GM13977 (cell line): ENCODE results near the gene PRKCB.

ENCODE experiments used
- DNase-seq: peaks from one replicate; pipeline ENCODE4 v3.0.0; 2012; ENCODE audit warnings: low spot score
- CTCF ChIP-seq: IDR thresholded peaks from 2 replicates; pipeline ENCODE4 v1.5.1; 2012; ENCODE audit warnings: mild to moderate bottlenecking, control low read depth; ENCODE audit not compliant: insufficient read depth; ENCODE audit errors: extremely low read depth, missing control alignments
- in situ Hi-C: fragments of 300-500 bp; cut with MboI; formaldehyde crosslinking; loops from one replicate; pipeline ENCODE4 v1.12.0; 2022; ENCODE audit warnings: low sequenced_read_pairs, low pct_unique_long_range_greater_than_20kb, mixed read lengths, inconsistent platforms; ENCODE audit not compliant: unreplicated experiment

The PRKCB gene

DNA sequence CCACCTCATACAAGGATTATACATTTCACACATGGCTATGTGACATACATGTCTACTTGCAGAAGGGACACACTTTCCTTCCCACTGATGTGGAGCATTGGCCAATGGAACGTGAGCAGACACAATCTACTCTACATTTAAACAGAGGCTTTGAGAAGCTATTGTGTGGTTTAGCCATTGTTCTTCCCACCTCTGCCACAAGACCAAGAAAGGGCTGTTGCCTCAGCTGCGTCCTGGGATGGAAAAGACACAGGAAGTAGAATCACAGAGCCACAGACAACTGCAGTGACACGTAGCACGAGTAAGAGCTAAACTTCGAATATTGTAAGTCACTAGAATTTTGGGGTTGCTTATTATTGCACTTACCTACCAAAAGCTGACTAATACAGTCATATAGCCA, 33.3 kb downstream of the PRKCB start:
- no peak for DNase-seq
- no peak for TF ChIP-seq CTCF
- in situ Hi-C loops: no loop called here

DNA sequence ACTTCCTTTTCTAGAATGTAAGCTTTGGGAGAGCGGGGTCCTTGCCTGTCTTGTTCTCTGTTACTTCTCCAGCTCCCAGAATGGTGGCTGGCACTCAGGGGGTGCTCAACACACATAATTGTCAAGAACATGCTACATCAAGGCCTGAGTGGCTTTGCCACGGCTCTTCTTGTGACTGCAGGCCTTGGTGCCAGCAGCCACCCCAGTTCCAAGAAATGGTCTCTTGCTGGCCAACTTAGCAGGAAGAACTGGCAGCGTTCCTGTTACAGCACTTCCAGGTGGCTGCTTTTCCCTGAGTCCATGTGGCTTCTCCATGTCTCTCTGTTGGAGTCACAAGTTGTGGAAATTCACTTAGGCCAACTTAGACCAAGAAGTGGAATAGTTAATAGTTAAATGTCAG, 36.1 kb downstream of the PRKCB start:
- TF ChIP-seq CTCF: no peak
- in situ Hi-C loops: no loop called here
- no peak for DNase-seq

DNA sequence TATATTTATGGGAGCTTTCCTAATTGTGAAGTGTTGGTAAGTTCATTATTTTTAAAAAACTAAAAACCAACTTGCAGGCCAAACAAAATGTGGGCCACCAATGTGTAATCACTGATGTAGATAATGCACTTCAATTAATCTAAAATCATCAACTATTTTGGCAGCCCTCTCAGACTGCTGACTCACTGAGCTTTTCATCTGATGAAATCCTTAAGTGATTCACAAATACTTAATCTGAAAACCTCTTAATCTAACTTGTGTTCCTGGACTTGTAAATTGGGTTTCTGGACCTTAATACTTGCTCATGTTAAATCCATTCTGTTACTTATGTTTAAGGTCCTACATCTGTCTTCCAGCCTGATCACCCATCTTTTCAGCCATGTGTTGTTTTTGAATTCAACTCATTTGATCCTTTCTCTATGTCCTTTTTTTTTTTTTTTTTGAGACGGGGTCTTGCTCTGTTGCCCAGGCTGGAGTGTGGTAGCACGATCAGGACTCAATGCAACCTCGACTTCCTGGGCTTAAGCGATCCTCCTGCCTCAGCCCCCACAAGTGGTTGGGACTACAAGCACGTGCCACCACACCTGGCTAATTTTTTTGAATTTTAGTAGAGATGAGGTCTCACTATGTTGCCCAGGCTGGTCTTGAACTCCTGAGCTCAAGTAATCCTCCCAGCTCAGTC, 39.0 kb downstream of the PRKCB start:
- in situ Hi-C loops: no loop called here
- no peak for TF ChIP-seq CTCF
- no peak for DNase-seq

GRCh38 chr16:23876256-23876896, 40.6 kb downstream of the PRKCB start:
- in situ Hi-C loops: no loop called here
- no peak for DNase-seq
- no peak for TF ChIP-seq CTCF

GRCh38 chr16:23877107-23878070, 41.6 kb downstream of the PRKCB start:
- peak; percentile 59 for TF ChIP-seq CTCF
- no peak for DNase-seq
- in situ Hi-C loops: no loop called here

DNA sequence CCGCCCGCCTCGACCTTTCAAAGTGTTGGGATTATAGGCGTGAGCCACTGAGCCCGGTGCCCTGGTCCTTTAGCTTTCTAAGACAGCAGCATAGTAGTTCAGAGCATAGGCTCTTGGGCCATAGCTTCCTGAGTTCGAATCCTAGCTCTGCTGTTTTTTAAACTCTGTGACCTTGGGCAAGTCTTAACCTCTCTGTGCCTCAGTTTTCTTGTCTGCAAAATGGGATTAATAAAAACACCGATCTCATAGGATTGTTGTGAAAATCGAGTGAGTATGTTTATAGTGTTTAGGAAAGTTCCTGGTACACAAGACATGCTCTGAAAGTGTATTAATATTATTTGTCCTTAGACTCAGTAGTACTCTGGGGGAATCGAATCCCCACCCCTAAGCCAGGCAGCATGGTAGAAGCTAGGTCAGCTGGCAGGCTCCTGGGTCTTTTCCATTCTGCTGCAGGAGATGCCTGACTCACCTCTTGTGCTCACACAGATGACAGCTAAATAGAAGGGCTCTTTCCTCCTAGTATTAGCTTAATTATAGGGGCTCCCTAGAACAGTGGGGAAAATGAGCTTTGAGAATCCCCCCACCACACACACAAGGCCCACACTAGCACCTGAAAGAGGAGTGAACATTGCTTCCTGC, 44.1 kb downstream of the PRKCB start:
- DNase-seq: no peak
- TF ChIP-seq CTCF: no peak
- in situ Hi-C loops: no loop called here
